ENCODE results near the gene METRN. TPM values are rescaled to one million over a fixed set of nuclear protein-coding genes. Genes with fewer than 3 reads are reported as not detected.

METRN gene
- 6.7 and 10.4 TPM in 2 replicates for total RNA-seq
- 6.4 TPM for total RNA-seq (2013)
- polyA plus RNA-seq = 2.6 and 6.9 TPM in 2 replicates
- 9.6 and 19.6 TPM in 2 replicates for polyA minus RNA-seq

DNA sequence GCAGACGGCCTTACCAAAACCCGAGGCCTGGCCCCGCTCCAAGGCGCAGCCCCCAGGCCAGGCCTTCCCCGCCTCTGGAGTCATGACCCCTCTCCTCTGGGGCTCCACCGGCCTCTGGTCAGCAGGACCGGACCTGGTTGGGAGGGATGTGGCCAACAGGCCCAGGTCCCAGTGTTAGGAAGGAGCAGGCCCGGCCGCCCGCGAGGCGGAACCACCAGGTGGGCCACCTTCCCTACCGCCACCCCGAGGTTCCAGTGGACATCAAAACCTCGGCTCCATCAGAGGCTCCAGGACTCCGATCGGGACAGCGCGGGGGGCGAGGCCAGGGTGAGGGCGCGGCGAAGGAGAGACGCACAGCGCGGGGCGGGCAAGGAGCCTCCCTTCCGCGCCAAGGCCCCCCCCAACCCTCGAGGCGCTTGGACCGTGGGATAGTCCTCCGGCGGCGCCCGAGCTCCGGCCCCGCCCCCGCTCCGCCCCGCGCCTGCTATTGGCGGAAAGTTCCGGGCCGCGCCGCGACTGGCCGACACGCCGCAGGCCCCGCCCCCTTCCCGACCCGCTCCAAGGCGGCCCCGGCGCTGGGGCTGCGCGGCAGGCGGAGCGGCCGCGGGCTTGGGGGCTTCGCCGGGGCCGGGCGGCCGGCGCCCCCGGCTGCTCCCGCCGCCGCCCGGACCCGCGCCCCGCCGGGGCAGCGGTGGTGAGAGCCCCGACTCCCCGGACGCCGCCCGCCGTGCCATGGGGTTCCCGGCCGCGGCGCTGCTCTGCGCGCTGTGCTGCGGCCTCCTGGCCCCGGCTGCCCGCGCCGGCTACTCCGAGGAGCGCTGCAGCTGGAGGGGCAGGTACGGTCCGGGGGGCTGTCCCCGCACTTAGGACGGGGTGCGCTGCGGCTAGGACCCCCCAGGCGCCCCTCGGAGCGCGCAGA, at the start of gene METRN:
Gene METRN (plus strand): TSS at position 561 of the 919 bp plus-strand sequence. CDS start 172 bp downstream, at position 733.
- Mint-ChIP-seq H3K4me3 (peak within 1 kb of the TSS; percentile 72), H3K27ac (no peak within 1 kb of the TSS), H3K9me3 (ENCODE audit: insufficient read depth) (no peaks in the 10 kb centered on the region), H3K27me3 (peaks cover 10% of the 10 kb centered on the region), H3K4me1 (peaks cover 8% of the 10 kb centered on the region)
- intact Hi-C loops (cut with micrococcal nuclease) = loop anchor here (5.0 kb wide), 1 partner anchor 257 kb away; the partner anchor contains the start of gene LMF1
- ATAC-seq (ENCODE audit: low read depth) (peak; percentile 91), DNase-seq (peak; percentile 88)
- WGBS (ENCODE audit: insufficient coverage) = 5% methylated on average over 107 of the region's 108 CpGs
- Histone ChIP-seq H3K9ac (ENCODE audit: low read length) (peak within 1 kb of the TSS; percentile 61), H3K36me3 (replicated peaks in 1 of 2; ENCODE audit: control extremely low read depth in 1 of 2, control insufficient read depth in 1 of 2, extremely low read depth in 1 of 2, insufficient read depth in 2 of 2, low read length in 1 of 2) (no peaks in the 10 kb centered on the region), H3K9me3 (ENCODE audit: control extremely low read depth in 1 of 3, control insufficient read depth in 2 of 3, insufficient read depth in 1 of 3, low read length in 2 of 3) (peaks cover 0 to 15% (median 0%) of the 10 kb centered on the region in 3 donors), H3K79me2 (ENCODE audit: control insufficient read depth, insufficient read depth, low read length) (no peaks in the 10 kb centered on the region), H3K4me1 (ENCODE audit: control insufficient read depth in 2 of 2, insufficient read depth in 2 of 2, low read length in 2 of 2) (peaks cover 15 to 25% of the 10 kb centered on the region in 2 donors), H3K27me3 (replicated peaks in 1 of 4; ENCODE audit: control extremely low read depth in 1 of 4, control insufficient read depth in 3 of 4, insufficient read depth in 4 of 4, low read length in 3 of 4) (peaks cover 0 to 44% (median 17%) of the 10 kb centered on the region in 4 experiments), H3K27ac (ENCODE audit: low read length in 2 of 2) (no peak within 1 kb of the TSS), H2AFZ (ENCODE audit: insufficient read depth, low read depth, low read length, poor library complexity, severe bottlenecking) (peak within 1 kb of the TSS; percentile 77), H3K4me3 (ENCODE audit: control extremely low read depth in 1 of 5, extremely low read depth in 1 of 5, insufficient read depth in 1 of 5, low read depth in 2 of 5, low read length in 4 of 5) (peak within 1 kb of the TSS in 4 of 5 experiments; percentile 8 to 61 (median 54)), H3K4me2 (replicated peaks; ENCODE audit: low read depth, low read length, poor library complexity, severe bottlenecking) (peak within 1 kb of the TSS; percentile 95), H4K20me1 (ENCODE audit: control insufficient read depth, insufficient read depth, low read length, poor library complexity, severe bottlenecking) (peaks cover 11% of the 10 kb centered on the region)
- ChIA-PET POLR2A (interaction anchor here (1.4 to 2.1 kb wide), 2 partner anchors 11 to 26 kb away, joined by 4 to 11 read pairs; partner anchors contain the start of genes CCDC78 and CIAO3), CTCF (interaction anchor here (0.9 to 7.6 kb wide), 6 partner anchors 11 to 70 kb away, joined by 3 to 94 read pairs (median 15); partner anchors contain the start of genes CHTF18, CIAO3, HAGHL and RPUSD1)
- TF ChIP-seq, protein P1, sequence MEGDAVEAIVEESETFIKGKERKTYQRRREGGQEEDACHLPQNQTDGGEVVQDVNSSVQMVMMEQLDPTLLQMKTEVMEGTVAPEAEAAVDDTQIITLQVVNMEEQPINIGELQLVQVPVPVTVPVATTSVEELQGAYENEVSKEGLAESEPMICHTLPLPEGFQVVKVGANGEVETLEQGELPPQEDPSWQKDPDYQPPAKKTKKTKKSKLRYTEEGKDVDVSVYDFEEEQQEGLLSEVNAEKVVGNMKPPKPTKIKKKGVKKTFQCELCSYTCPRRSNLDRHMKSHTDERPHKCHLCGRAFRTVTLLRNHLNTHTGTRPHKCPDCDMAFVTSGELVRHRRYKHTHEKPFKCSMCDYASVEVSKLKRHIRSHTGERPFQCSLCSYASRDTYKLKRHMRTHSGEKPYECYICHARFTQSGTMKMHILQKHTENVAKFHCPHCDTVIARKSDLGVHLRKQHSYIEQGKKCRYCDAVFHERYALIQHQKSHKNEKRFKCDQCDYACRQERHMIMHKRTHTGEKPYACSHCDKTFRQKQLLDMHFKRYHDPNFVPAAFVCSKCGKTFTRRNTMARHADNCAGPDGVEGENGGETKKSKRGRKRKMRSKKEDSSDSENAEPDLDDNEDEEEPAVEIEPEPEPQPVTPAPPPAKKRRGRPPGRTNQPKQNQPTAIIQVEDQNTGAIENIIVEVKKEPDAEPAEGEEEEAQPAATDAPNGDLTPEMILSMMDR (IDR thresholded peaks at IDR 0.05) = no peak
- TF ChIP-seq EZH2 (IDR thresholded peaks at IDR 0.05; ENCODE audit: borderline replicate concordance, insufficient read depth, low read depth, low read length, poor library complexity, severe bottlenecking) = no peak
